GM18873 (cell line): ENCODE results near the gene HOXA1.

Source experiments
- ATAC-seq: cut with Tn5 transposase; IDR thresholded peaks from one replicate; pipeline ENCODE4 v1.9.1; 2021; ENCODE audit warnings: mild to moderate bottlenecking, moderate library complexity, moderate number of reproducible peaks; ENCODE audit not compliant: unreplicated experiment, low FRiP score

The HOXA1 gene

DNA sequence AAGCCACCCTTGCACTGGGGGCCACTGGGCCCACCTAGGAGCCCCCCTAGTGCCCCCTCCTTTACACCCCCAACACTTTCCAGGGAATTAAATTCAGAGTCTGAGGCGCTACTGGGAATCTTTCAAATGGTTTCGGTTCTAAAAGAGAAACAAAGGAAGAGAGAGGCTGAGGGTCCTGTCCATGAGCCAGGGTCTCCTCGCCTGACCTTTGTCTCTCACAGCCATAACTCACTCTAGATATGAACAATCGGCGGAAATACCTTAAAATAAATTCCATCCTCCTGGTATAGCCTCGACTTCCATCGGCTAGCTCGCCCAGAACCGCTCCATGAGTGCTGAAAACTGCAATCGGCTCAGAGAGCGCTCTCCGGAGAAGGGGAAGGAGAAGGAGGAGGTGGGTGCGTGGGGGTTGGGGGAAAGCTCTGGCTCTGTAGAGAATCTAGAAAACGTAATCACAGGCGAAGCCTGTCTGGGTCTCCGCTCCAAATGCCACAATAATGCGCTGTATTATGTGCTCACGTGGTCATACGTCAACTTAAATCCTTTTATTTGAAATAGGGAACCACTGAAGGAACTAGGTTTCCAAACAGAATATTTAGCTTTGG, 22.2 kb upstream of the HOXA1 start:
- ATAC-seq, result no peak

DNA sequence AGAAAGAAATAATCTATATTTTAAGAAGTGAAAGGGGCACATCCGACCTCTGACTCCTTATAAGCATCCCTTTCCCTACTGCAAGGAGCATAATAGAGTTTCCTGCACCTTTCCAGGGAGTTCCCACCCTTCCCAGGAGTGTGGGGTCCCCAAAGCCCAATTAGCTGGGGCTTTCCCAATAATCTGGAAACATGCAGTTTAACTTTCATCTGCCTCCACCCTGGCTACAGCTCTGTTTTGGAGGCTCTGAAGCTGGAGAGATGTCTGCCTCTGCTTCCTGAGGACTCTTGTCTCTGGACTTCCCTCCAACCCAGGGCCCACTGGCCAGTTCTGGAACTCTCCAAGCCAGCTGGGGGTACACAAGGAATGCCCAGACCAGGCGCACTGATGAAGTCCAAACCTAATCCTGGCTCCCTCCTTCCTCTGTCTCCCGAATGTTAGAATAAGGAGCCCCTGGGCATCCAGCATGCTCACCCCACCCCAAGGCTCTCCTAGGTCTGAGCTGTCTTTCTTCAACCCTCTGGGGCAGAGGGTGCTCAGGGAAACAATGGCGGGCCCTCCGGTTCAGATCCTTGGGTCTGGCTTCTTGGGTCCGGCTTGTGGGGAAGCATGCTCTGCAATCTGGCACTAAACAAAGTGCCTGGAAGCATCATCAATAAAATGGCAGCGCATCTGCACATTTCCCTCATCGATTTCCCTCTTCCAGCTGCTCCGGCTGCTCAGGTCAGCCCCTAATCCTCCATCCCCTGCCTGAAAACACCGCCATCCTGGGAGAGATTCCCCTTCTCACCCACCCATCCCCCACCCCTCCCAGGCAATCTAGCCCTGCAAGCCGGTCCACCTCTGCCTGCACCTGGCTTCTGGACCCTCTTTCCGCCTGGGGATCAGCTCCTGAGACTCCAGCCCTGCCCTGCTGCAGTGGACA, 21.4 kb upstream of the HOXA1 start:
- ATAC-seq, result no peak

- no peak for ATAC-seq
Observed at GRCh38 chr7:27116031-27116961, 20.5 kb upstream of the HOXA1 start.

- ATAC-seq, result no peak
Observed at GRCh38 chr7:27115221-27116026, 19.6 kb upstream of the HOXA1 start.

DNA sequence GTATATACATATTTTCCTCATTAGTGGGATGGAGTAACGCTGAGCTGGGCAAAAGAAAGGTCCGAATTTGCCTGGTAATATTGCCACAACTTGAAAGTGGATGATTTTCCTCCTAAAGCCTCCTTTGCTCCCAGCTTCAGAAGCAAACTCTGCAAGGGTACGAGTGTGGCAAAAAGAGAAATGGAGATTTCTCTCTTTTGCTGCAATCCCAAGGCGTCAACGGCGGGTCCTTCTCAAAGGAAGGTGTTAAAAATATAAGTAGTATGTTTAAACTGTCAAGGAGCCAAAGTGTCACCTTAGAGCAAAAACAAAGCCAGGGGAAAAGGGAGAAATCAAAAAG, 19.1 kb upstream of the HOXA1 start:
- no peak for ATAC-seq

GRCh38 chr7:27113991-27114769, 18.4 kb upstream of the HOXA1 start:
- ATAC-seq, result no peak

DNA sequence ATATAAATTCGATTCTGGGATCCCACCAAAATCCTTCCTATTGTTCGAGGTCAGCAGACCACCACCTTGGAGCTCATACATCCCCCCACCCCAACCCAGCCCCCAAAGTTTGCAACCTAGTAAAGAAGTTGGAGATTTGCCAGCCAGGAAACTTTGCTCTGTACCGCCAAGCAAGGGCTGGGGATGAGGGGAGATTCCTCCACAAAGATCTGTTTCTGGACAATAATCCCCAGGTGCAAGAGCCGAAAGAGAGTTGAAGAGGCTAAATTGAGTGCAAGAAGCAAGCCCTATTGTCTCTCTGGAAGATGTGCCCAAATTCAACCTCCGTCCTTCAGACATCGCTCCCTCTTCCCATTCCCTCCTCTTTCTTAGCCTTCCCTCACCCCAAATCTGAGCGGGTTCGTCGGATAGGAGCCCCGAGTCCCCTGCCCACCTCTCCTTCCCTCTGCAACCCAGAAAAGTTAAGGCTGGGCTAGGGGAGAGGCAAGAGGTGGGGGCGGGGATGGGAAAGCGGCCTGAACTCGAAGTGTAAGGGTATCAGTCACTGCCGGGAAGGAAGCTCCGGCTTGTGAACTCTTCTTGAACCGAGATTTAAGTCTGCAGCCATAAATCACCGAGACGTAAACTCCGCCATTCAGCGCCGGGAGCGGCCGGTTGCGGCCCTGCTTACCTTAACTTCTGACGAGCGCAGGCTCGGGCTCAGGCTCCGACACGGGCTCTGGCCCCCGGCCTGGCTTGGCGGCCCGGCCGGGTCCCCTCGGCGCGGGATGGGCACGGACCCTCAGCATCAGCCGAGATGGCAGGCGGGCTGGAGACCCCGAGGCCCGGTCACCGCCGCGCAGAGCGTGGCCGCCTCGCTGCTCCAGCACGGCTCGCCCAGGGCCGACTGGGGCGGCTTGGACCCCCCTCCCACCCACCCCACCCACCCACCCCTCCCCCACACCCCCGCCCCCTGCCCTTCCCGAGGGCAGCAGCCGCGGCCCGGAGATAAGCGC, 17.5 kb upstream of the HOXA1 start:
- ATAC-seq, result no peak

DNA sequence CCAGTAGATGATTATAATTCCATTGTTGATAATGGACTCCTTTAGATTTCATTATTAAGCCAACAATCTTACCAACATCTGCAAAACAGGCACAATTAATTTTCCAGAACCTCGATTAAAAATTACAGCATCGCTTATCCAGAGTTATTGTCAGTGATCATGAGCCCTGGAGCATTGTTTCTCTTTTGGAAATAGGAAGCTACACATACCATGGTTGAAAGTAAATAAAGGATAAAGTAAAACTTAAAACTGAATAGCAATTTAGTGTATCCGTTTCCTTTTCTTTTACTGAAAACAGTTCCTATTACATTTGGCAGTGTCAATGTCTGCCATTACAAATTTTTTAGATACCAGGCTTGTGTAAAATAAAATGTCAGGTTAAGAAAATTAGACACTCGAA, 16.6 kb upstream of the HOXA1 start:
- no peak for ATAC-seq

GRCh38 chr7:27111751-27112277, 16.0 kb upstream of the HOXA1 start:
- ATAC-seq, result no peak

DNA sequence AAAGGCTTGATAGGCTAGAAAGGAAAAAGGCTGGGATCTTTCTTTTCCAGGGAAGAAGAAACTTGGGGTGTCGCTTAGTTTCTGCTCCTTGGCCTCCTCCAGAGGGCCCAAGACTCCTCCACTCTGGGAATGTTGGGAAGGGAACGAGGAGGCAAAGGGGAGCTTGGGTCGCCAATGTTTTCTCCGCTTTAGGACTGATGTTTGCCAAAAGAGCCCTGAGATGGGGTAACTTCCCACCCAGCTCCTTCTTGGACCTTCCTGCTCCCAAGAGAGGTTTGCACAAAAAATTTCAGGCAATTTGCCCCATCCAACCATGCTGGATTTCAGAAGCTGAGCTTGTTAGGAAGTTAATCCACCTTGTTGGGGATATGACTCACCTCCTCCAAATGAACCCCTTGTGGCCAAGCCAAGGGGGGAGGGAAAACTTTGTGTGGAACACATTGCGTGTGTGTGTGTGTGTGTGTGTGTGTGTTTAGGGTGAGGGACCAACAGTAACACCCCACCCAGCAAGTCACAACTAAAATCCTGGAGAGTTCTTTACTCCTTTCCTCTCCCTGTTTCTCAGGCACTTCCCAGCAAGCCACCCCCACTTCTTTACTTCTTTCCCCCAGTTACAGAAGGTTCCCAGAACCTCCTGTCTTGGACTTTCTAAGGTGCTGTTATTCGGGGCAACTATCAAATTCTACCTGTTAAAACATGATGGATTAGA, 15.4 kb upstream of the HOXA1 start:
- no peak for ATAC-seq

GRCh38 chr7:27110186-27111031, 14.6 kb upstream of the HOXA1 start:
- ATAC-seq, result no peak

DNA sequence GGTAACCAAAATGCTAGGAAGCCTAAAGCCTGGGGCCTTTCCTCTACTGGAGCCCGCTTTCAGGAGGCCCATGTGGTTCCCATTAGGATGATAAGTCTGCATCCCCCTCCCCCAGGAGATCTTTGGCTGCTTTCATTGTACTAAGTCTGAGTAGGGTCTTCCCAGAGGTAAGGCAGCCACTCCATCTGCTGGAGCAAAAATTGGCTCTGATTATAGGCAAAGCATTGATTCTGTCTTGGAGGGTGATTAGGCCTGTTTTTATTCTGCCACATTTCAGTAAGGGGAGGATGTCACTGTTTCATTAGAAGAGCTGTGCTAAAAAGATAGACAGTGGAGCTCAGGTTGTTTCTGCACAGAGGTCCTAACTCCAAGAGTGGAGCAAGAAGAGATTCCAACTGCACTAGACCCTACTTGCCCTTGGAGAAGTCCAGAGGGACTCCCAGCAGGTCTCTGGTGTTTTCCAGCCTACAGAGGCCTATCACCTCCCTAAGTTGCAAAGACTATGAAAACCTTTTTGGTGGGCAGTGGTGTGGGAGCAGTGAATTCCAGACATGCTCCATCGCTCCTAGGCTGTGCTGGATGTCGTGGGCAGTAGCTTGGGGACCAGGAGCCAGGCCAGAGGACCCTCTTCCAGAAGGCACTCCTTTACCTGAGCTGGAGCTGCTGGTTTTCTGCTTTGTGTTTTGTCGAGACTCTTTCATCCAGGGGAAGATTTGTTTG, 13.8 kb upstream of the HOXA1 start:
- no peak for ATAC-seq

DNA sequence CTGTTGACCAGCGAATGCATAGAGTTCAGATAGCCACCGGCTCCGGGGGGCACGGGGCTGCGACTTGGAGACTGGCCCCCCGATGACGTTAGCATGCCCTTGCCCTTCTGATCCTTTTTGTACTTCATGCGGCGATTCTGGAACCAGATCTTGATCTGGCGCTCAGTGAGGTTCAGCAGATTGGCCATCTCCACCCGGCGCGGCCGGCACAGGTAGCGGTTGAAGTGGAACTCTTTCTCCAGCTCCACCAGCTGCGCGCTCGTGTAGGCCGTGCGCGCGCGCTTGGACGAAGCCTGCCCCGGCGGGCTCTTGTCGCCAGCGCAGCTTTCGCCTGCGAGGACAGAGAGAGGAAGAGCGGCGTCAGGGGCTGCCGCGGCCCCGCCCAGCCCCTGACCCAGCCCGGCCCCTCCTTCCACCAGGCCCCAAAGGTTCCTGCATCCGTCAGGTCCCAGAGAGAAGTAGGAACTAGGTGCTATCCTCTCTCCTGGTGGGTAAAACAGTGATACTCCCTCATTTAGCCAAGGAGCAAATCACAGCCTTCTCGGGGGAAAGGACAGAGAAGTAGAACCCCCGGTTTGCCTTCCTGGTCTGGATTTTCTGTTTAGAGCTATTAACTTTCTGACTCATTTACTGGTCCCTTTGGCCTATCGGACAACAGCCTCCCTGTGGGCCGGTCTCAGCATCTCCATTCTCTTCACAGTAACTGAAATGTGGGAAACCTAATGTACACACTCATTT, 12.8 kb upstream of the HOXA1 start:
- no peak for ATAC-seq

- ATAC-seq, result no peak
Observed at GRCh38 chr7:27107391-27108381, 11.9 kb upstream of the HOXA1 start.
